MV-4-11 (cell line): ENCODE measurements around the gene BTBD9.
A peak's percentile ranks its signal among the peaks of the same experiment; 100 is the strongest.

Source experiments
- DNase-seq: peaks from one replicate; lab custom pipeline; 2025; lab: John Stamatoyannopoulos, UW

BTBD9 gene

GRCh38 chr6:38161754-38162492, 477.8 kb downstream of the BTBD9 start:
- no peak for DNase-seq

- no peak for DNase-seq
Observed at GRCh38 chr6:38161331-38161730, 478.4 kb downstream of the BTBD9 start.

GRCh38 chr6:38160831-38161230, 478.9 kb downstream of the BTBD9 start:
- DNase-seq, result no peak

- peak; percentile 91 for DNase-seq
Observed at GRCh38 chr6:38159596-38159995, 480.1 kb downstream of the BTBD9 start.

- DNase-seq, result no peak
Observed at GRCh38 chr6:38158762-38159350, 480.9 kb downstream of the BTBD9 start.

GRCh38 chr6:38157905-38158304, 481.8 kb downstream of the BTBD9 start:
- DNase-seq, result no peak

GRCh38 chr6:38156818-38157565, 482.7 kb downstream of the BTBD9 start:
- no peak for DNase-seq

GRCh38 chr6:38155621-38156204, 484.0 kb downstream of the BTBD9 start:
- no peak for DNase-seq

- no peak for DNase-seq
Observed at GRCh38 chr6:38155144-38155543, 484.6 kb downstream of the BTBD9 start.

GRCh38 chr6:38154731-38155130, 485.0 kb downstream of the BTBD9 start:
- DNase-seq, result no peak

- DNase-seq, result no peak
Observed at GRCh38 chr6:38153798-38154345, 485.9 kb downstream of the BTBD9 start.

- no peak for DNase-seq
Observed at GRCh38 chr6:38153076-38153797, 486.5 kb downstream of the BTBD9 start.

- DNase-seq, result no peak
Observed at GRCh38 chr6:38152620-38153019, 487.1 kb downstream of the BTBD9 start.

- DNase-seq, result no peak
Observed at GRCh38 chr6:38151580-38152500, 487.9 kb downstream of the BTBD9 start.

- DNase-seq, result no peak
Observed at GRCh38 chr6:38150681-38151296, 488.9 kb downstream of the BTBD9 start.

- DNase-seq, result no peak
Observed at GRCh38 chr6:38150021-38150420, 489.7 kb downstream of the BTBD9 start.

GRCh38 chr6:38149531-38149930, 490.2 kb downstream of the BTBD9 start:
- DNase-seq, result no peak

- no peak for DNase-seq
Observed at GRCh38 chr6:38148606-38149005, 491.1 kb downstream of the BTBD9 start.

GRCh38 chr6:38146734-38147027, 493.0 kb downstream of the BTBD9 start:
- DNase-seq, result no peak

- no peak for DNase-seq
Observed at GRCh38 chr6:38146021-38146733, 493.6 kb downstream of the BTBD9 start.
